Pancreas (tissue), 10 donors: Measurements from ENCODE around the gene RHOBTB1. TPM values are rescaled to one million over a fixed set of nuclear protein-coding genes. Genes with fewer than 3 reads are reported as not detected.

Source experiments
- ATAC-seq, 4 donors: fragments of 200-7000 bp; cut with Tn5 transposase; one replicate each; pipeline versions ENCODE4 v1.8.0 to v1.9.1; 2020; ENCODE audit warnings: mild to moderate bottlenecking in 4 of 4, moderate library complexity in 4 of 4
- DNase-seq, 6 donors: peaks; one replicate each; pipeline ENCODE4 v3.0.0-alpha.2; 2020
- FAIRE-seq: peaks from 2 replicates; lab custom pipeline; 2012; peaks lifted over from hg19 to GRCh38; lab: Jason Lieb, UNC
- H3K27ac ChIP-seq, 4 donors: fragments of 200-600 bp; sonication (generic); 1 replicate in 3 of 4; 2 replicates in 1 of 4; pipeline versions ENCODE4 v1.5.0 to v1.8.0; 2020
- H3K27me3 ChIP-seq, 4 donors: fragments of 200-600 bp; one replicate each; pipeline ENCODE4 v1.8.0; 2021
- H3K36me3 ChIP-seq, 3 donors: fragments of 200-600 bp; sonication (generic) in 1 of 3; one replicate each; pipeline versions ENCODE4 v1.5.0 to v1.8.0; 2020 to 2021
- H3K4me1 ChIP-seq, 3 donors: fragments of 200-600 bp; one replicate each; pipeline ENCODE4 v1.8.0; 2021
- H3K4me3 ChIP-seq, 4 donors: fragments of 200-600 bp; sonication (generic) in 2 of 4; one replicate each; pipeline versions ENCODE4 v1.5.0 to v1.8.0; 2020 to 2021
- H3K9me3 ChIP-seq, 4 donors: fragments of 200-600 bp; one replicate each; pipeline ENCODE4 v1.8.0; 2021
- WGBS, 2 donors: extraction: QIAGEN DNeasy Blood & Tissue Kit; methylation state at CpG; one replicate each; pipeline ENCODE4 v1.1.7; 2013; 5-methylcytosine and 5-hydroxymethylcytosine counted together
- intact Hi-C, 3 donors: fragments of 100-400 bp; cut with DNase I; formaldehyde crosslinking; loops; one replicate each; pipeline versions ENCODE4 v1.11.1 to v1.14.2; 2022
- polyA plus RNA-seq, 2 donors: library from polyadenylated mRNA; stranded (reverse); fragments of 200-250 nt; gene quantifications; one replicate each; pipeline ENCODE4 v1.2.3, GENCODE V29; 2013
- total RNA-seq, 6 donors: library from RNA; stranded (reverse); fragmentation: NEBNext Ultra II Directional in 4 of 6; extraction: Animal tissue kit (Norgen Biotek cat#: 25700) in 4 of 6; gene quantifications; one replicate each; pipeline versions ENCODE4 v1.2.1 to v1.2.4, GENCODE V29; 2021 to 2023
- TF ChIP-seq, protein P1 (sequence below), 4 donors: fragments of 200-600 bp; sonication (generic) in 3 of 4; IDR thresholded peaks; one replicate each; pipeline versions ENCODE4 v1.5.0 to v1.8.0; 2021; ENCODE audit warnings: antibody characterized with exemption in 4 of 4
- donor health status: healthy with polysubstance abuse.
- donor health status: DM: no; HTN: no; CAD: no; lungs with moderate emphysema.
- donor health status: DM: no; HTN: no; CAD: no.
- donor health status: control.
- donor health status: control.
- donor health status: Bipolar disorder and iron deficiency.
- donor health status: DM: yes; HTN: yes; CAD: no.
- donor health status: DM: no; HTN: no; CAD: no.
- donor health status: DM: no; HTN: no; CAD: no.
- donor health status: DM: yes; HTN: yes; CAD: no.

Gene RHOBTB1
- total and polyA plus RNA-seq, 8 donors, result 4.0 to 11.3 (median 7.0) TPM

DNA sequence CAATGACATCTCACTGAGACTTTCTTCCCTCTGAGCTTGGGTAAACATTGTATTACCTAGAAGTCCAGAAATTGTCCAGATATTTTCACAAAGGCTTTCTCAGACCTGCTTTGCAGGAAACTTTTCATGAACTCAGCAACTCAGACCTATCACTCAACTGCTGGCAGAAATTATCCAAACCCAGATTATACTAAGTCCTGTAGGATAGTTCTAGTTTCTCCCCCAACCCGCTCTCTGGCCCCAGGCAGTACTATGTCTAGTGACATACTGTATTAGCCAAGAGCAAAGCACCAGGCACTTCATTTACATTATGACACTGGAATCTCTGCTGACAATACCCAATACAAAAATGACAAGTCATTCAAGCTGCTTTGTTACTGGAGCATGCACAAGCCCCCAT lies 75.0 kb downstream of the RHOBTB1 start:
- Histone ChIP-seq H3K4me1 (no peaks in the 10 kb centered on the region), H3K27me3 (no peaks in the 10 kb centered on the region), H3K36me3 (peaks cover 0 to 10% (median 0%) of the 10 kb centered on the region in 3 donors), H3K9me3 (no peaks in the 10 kb centered on the region), H3K27ac (no peak overlapping the region), H3K4me3 (no peak overlapping the region)
- intact Hi-C loops, result no loop called here
- no peak for ATAC-seq
- no peak for FAIRE-seq
- DNase-seq, result no peak
- TF ChIP-seq, protein P1, sequence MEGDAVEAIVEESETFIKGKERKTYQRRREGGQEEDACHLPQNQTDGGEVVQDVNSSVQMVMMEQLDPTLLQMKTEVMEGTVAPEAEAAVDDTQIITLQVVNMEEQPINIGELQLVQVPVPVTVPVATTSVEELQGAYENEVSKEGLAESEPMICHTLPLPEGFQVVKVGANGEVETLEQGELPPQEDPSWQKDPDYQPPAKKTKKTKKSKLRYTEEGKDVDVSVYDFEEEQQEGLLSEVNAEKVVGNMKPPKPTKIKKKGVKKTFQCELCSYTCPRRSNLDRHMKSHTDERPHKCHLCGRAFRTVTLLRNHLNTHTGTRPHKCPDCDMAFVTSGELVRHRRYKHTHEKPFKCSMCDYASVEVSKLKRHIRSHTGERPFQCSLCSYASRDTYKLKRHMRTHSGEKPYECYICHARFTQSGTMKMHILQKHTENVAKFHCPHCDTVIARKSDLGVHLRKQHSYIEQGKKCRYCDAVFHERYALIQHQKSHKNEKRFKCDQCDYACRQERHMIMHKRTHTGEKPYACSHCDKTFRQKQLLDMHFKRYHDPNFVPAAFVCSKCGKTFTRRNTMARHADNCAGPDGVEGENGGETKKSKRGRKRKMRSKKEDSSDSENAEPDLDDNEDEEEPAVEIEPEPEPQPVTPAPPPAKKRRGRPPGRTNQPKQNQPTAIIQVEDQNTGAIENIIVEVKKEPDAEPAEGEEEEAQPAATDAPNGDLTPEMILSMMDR (IDR thresholded peaks at IDR 0.05), result no peak
- 100% methylated on average over 1 of the region's 1 CpG for WGBS, 2 donors

DNA sequence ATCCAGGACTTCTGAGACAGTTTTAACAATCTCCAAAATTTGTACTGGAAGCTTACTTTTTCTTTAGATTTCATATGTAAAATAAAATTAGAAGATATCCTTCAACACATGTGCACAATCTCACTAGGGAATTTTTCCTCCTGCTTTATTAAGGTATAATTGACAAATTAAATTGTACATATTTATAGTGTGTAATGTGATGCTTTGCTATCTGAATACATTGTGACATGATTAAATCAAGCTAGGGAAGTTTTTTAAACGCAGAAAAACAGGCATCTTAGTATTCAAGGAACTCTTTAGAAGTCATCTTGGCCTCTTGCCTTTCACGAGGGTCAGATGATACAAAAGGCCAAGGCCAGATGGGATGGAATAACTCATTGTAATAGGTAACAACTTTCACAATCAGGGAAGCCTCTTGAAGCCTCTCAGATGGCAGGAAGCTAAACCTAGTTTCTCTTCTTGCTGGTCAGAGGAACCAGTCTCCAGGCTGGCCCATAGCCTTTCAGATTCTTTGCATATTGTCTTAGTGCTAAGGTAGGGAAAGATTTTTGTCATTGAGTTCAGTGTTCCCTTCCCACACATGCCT lies 78.7 kb downstream of the RHOBTB1 start:
- 52 to 60% methylated on average over 2 of the region's 2 CpGs for WGBS, 2 donors
- TF ChIP-seq, protein P1 (IDR thresholded peaks at IDR 0.05), result no peak
- H3K4me3 ChIP-seq, result no peak overlapping the region
- DNase-seq (no peak), FAIRE-seq (no peak), ATAC-seq (no peak)
- H3K4me1 ChIP-seq, result no peaks in the 10 kb centered on the region
- H3K9me3 ChIP-seq, result no peaks in the 10 kb centered on the region
- H3K27me3 ChIP-seq, result no peaks in the 10 kb centered on the region
- intact Hi-C loops, result no loop called here
- no peak overlapping the region for H3K27ac ChIP-seq
- H3K36me3 ChIP-seq, result no peaks in the 10 kb centered on the region

DNA sequence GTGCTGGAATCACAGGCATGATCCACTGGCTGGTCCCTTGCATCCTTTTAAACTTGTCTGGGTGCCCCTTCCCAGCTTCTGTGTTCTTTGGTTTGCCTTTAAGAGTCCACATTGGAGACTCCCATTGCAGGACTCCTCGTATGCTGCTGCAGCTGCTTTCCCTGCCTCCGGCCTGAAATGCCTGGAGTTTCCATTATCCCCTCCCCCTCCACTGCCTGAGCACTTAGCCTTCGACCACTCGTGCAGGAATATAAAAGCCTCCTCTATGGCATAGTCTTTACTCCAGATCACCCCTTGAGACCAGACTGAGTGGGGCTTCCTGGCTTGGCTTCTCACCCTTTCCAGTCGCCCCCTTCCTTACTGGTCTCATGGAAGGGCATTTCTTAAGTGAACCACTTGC lies 80.2 kb downstream of the RHOBTB1 start:
- Histone ChIP-seq H3K36me3 (no peaks in the 10 kb centered on the region), H3K9me3 (no peaks in the 10 kb centered on the region), H3K27me3 (no peaks in the 10 kb centered on the region), H3K27ac (no peak overlapping the region), H3K4me3 (no peak overlapping the region), H3K4me1 (no peaks in the 10 kb centered on the region)
- WGBS, 2 donors, result 74 to 84% methylated on average over 5 of the region's 5 CpGs
- ATAC-seq (no peak), FAIRE-seq (no peak), DNase-seq (no peak)
- TF ChIP-seq, protein P1 (IDR thresholded peaks at IDR 0.05), result no peak
- intact Hi-C loops, result no loop called here

DNA sequence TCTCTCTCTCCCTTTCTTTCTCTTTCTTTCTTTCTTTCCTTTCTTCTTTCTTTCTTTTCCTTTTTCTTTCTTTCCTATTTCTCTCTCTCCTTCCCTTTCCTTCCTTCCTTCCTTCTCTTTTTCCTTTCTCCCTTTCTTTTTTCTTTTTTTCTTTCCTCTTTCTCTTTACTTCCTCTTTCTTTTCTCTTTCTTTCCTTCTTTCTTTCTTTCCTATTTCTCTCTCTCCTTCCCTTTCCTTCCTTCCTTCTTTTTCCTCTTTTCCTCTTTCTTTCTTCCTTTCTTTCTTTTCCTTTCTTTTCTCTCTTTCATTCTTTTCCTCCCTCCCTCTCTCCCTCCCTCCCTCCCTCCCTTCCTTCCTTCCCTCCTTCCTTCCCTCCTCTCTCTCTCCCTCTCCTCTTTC lies 81.5 kb downstream of the RHOBTB1 start:
- intact Hi-C loops, result no loop called here
- DNase-seq (no peak), ATAC-seq (no peak), FAIRE-seq (no peak)
- no peak overlapping the region for H3K27ac ChIP-seq
- no peaks in the 10 kb centered on the region for H3K9me3 ChIP-seq
- no peaks in the 10 kb centered on the region for H3K36me3 ChIP-seq
- no peaks in the 10 kb centered on the region for H3K27me3 ChIP-seq
- TF ChIP-seq, protein P1 (IDR thresholded peaks at IDR 0.05), result no peak
- no peak overlapping the region for H3K4me3 ChIP-seq
- no peaks in the 10 kb centered on the region for H3K4me1 ChIP-seq

DNA sequence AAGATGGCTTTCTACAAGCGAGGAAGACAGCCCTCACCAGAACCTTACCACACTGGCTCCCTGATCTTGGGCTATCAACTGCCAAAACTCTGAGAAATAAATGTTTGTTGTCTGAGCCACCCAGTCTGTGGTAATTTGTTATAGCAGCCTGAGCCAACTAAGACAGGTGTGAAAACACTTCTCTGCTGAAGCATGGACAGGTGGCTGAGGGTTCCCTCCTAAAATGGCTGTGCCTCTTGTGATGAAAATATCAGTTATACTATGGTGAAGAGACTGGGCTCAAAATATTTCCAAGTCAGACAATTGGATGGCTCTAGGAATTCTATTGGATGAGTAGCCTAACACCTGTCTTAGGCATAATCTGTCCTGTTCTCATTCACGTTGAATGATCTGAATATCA lies 87.6 kb downstream of the RHOBTB1 start:
- intact Hi-C loops, result no loop called here
- DNase-seq, result no peak
- Histone ChIP-seq H3K4me3 (no peak overlapping the region), H3K27me3 (no peaks in the 10 kb centered on the region), H3K36me3 (no peaks in the 10 kb centered on the region), H3K4me1 (no peaks in the 10 kb centered on the region), H3K9me3 (no peaks in the 10 kb centered on the region), H3K27ac (no peak overlapping the region)
- FAIRE-seq, result no peak
- ATAC-seq, result no peak
- TF ChIP-seq, protein P1 (IDR thresholded peaks at IDR 0.05), result no peak
- WGBS, 2 donors, result 90 to 96% methylated on average over 2 of the region's 2 CpGs
